Stomach (tissue), 4 donors: ENCODE data around the gene SGPP1.

Experiments
- POLR2A ChIP-seq, 4 donors: fragments of 450-650 bp; IDR thresholded peaks; one replicate each; pipeline ENCODE4 v1.6.1; 2016; ENCODE audit warnings: antibody characterized with exemption in 4 of 4, control low read depth in 2 of 4, mild to moderate bottlenecking in 1 of 4, moderate library complexity in 1 of 4
- POLR2AphosphoS5 ChIP-seq, 3 donors: sonication (generic); formaldehyde crosslinking; IDR thresholded peaks; one replicate each; pipeline ENCODE4 v1.6.1; 2016; ENCODE audit warnings: antibody characterized with exemption in 3 of 3

DNA sequence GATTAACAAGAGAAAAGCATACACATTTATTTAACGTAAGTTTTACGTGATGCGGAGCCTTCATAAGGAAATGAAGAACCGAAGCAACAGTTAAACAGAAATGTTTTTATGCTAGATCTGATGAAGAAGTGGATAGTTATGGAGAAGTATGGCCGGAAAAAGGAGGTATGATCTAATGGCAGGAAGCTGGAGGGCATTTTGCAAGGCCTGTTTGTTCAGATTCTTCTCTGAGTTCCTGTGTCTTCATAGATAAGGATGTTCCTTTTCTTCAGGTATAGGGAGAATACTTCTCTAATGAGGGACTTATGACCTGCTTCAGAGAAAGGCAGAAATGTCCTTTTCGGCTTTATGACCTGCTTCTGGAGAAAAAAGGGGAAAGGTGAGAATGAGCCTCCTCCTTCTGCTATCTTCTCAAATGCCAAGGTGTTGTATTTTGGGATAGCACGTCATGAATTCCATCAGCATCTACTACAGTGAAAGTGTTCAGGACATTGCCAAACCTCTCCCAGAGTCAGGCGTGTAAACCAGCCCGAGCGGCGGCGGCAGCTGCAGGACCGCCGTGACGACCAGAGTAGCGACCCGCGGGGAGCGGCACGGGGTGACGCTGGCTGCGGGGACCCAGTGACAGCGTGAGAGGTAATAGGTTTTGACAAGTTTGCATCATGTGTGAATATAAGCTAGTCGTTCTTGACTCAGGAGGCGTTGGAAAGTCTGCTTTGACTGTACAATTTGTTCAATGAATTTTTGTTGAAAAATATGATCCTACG lies 33.7 kb upstream of the SGPP1 start:
- no peak for TF ChIP-seq POLR2AphosphoS5 (IDR thresholded peaks at IDR 0.05)
- no peak for TF ChIP-seq POLR2A (IDR thresholded peaks at IDR 0.05)
